Hindlimb muscle (tissue), 1 donor: Measurements from ENCODE around the gene FUT6. TPM values are rescaled to one million over a fixed set of nuclear protein-coding genes. Genes with fewer than 3 reads are reported as not detected.
"Not testable (repeated sequence)": the region's sequence is repeated elsewhere in the genome, so short reads cannot be mapped to it uniquely, and the experiment has no call there.

Experiments
- DNase-seq: peaks from one replicate; pipeline ENCODE4 v3.0.0-alpha.2; 2013
- polyA plus RNA-seq: library from polyadenylated mRNA; unstranded; fragments of 120-200 nt; gene quantifications from one replicate; pipeline ENCODE4 v1.2.1, GENCODE V29; 2013; ENCODE audit not compliant: insufficient read length

The FUT6 gene
- polyA plus RNA-seq, 1 donor = not detected

DNA sequence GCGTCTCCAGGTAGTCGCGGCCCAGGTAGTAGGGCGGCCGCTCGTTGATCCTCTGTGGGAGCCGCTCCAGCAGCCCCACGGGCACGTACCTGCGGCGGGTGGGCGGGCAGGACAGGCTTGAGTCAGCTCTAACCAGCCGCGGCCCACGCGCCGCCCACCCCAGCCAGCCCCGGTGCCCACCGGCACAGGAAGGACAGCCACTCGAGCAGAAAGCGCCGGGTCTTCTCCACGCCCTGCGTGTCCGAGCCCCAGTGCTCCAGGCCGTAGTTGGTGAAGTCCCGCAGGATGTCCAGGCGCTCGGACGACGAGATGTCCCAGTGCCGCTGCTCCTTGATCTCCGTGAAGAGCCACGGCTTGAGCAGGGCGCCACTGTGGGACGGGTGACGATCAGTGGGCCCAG, 54.1 kb downstream of the FUT6 start:
- DNase-seq = no peak

DNA sequence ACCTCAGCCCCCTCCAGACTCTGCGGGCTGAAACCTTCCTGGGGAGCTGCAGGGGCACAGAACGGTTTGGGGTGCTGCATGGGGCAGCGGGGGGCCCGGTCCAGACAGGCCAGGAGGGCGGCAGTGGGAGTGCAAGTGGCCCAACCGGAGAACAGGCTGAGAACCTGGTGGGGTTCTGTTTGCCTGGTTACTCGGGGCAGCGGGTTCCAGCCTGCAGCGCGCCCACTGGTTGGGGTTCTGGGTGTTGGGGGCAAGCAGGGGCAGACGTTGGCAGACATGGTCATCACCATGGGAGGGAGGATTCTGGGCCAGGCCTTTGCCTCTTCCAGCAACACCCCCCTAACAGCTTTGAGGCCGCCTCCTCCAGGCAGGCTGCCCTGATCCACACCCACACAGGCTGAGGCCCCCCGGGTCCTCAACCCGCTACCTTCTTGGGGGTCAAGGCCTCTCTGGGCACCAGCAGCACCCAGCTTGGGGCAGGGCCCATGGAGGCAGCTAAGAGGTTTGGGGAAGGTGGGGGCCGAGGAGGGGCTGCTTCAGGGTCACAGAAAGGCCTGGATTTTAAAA, 54.8 kb downstream of the FUT6 start, which contains the start of gene PRR22:
PRR22 (minus strand) TSS at position 166 of the 567 bp plus-strand sequence; CDS start at position 80, 86 bp downstream.
- DNase-seq = no peak

DNA sequence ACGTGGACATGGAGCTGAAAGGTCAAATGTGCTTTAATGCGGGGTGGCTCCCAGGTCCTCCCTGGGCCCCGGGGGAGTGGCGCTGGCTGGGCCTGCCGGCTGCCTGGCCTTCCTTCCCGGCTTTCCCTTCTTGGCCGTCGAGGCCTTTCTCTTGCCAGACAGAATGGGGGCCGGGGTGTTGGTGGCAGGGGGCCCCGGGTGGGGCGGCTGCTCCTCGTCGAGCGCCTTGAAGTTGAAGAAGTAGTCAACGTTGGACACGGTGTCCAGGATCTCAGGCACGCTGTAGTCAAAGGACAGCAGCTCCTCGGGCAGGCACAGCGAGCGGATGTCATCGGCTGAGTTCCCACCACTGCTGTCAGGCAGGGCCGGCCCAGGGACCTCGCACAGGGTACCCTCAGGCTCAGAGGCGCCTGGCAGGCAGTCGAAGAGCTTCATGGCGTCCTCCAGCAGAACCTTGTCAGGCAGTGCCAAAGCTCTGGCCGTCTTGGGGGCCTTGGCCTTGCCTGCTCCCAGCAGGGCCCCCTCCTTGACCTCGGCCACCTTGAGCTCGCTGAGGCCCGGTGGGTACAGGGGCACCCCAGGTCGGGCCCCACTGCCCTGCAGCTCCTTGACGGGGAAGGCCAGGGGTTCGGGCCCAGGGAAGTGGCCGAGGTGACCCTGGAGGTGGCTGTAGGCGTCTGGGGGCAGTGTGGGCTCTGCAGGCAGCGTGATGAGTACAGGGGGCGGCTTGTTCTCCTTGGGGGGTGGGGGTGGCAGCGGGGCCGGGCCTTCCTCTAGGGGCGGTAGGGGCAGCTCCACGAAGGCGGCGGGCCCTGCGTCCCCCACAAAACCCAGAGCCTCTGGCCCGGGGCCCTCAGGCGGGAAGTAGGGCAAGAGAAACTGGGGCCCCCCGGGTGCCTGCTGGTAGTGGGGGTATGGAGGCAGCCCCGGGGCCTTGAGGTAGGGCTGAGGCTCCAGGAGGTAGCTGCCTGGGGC, 56.3 kb downstream of the FUT6 start:
- no peak for DNase-seq

DNA sequence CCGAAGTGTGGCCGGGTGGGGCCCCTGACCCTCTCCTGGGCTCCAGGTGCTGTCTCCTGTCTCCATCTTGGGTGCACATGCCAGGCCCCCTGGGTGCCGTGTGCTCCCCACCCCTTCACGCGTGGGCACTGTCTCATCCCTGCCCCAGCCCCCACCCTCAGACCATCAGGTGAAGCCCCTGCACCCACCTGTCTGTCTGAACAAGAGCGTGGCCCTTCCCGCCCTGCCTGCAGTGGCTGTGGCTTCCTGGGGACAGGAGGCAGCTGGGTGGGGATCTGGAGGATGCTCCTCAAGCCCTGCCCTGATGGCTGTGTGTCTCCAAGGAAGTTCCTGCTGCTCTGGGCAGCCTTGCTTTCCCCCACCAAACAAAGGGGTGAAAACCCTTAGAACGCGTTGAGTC, 57.2 kb downstream of the FUT6 start:
- no peak for DNase-seq

DNA sequence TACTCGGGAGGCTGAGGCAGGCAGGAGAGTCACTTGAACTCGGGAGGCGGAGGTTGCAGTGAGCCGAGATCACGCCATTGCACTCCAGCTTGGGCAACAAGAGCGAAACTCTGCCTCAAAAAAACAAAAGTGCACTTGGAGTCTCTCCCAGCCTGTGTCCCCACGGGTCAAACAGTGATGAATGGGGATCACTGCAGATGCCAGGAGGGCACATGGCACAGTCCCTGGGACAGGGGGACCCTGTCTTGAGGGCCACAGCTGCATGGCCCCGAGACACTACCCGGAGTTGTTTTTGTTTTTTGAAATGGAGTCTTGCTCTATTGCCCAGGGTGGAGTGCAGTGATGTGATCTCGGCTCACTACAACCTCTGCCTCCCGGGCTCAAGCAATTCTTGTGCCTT, 58.6 kb downstream of the FUT6 start:
- DNase-seq = not testable (repeated sequence)

Other genes starting within 250 kb of the FUT6 start
- gene SAFB2, start 216.9 kb downstream of the FUT6 start, polyA plus RNA-seq = 51.7 TPM
- gene SAFB, start 216.6 kb downstream of the FUT6 start, polyA plus RNA-seq = 97.1 TPM
- gene MICOS13, start 159.2 kb downstream of the FUT6 start, polyA plus RNA-seq = 101 TPM
- 6.3 TPM for gene HSD11B1L, start 158.7 kb downstream of the FUT6 start, polyA plus RNA-seq
- gene RPL36, start 149.4 kb downstream of the FUT6 start, polyA plus RNA-seq = 1,417 TPM
- 67.0 TPM for gene LONP1, start 119.6 kb downstream of the FUT6 start, polyA plus RNA-seq
- not detected for gene CATSPERD, start 119.1 kb downstream of the FUT6 start, polyA plus RNA-seq
- gene PRR22, start 55.0 kb downstream of the FUT6 start, polyA plus RNA-seq = 2.3 TPM
- 23.2 TPM for gene DUS3L, start 48.5 kb downstream of the FUT6 start, polyA plus RNA-seq
- gene NRTN, start 34.6 kb downstream of the FUT6 start, polyA plus RNA-seq = 0.53 TPM
- 0.19 TPM for gene FUT3, start 11.7 kb upstream of the FUT6 start, polyA plus RNA-seq
- not detected for gene FUT5, start 30.8 kb upstream of the FUT6 start, polyA plus RNA-seq
- 215 TPM for gene NDUFA11, start 64.1 kb upstream of the FUT6 start, polyA plus RNA-seq
- gene VMAC, start 65.2 kb upstream of the FUT6 start, polyA plus RNA-seq = 5.1 TPM
- 8.0 TPM for gene CAPS, start 74.6 kb upstream of the FUT6 start, polyA plus RNA-seq
- gene RANBP3, start 138.4 kb upstream of the FUT6 start, polyA plus RNA-seq = 47.9 TPM